Astrocyte (in vitro differentiated cells and primary cell): Measurements from ENCODE around the gene HNF1B. TPM values are rescaled to one million over a fixed set of nuclear protein-coding genes. Genes with fewer than 3 reads are reported as not detected.

Source experiments
- DNase-seq: peaks from one replicate; pipeline ENCODE4 v3.0.0-alpha.2; 2010; ENCODE audit warnings: low read depth
- FAIRE-seq: peaks from 2 replicates; lab custom pipeline; 2011; peaks lifted over from hg19 to GRCh38; lab: Jason Lieb, UNC
- H2AFZ ChIP-seq: 2 replicates; pipeline ENCODE4 v1.6.0; 2012; ENCODE audit warnings: low read depth, low read length, inconsistent platforms
- H3K27ac ChIP-seq: 2 replicates; pipeline ENCODE4 v1.5.1; 2011; ENCODE audit warnings: low read depth, low read length, inconsistent platforms
- H3K27me3 ChIP-seq: 2 replicates; pipeline ENCODE4 v1.6.0; 2011; ENCODE audit warnings: low read length, inconsistent platforms; ENCODE audit not compliant: insufficient read depth
- H3K36me3 ChIP-seq: 2 replicates; pipeline ENCODE4 v1.5.1; 2011; ENCODE audit warnings: low read length, inconsistent platforms; ENCODE audit not compliant: insufficient read depth
- H3K4me1 ChIP-seq: 2 replicates; pipeline ENCODE4 v1.5.1; 2011; ENCODE audit warnings: low read length, inconsistent platforms; ENCODE audit not compliant: insufficient read depth
- H3K4me2 ChIP-seq: 2 replicates; pipeline ENCODE4 v1.6.0; 2012; ENCODE audit warnings: low read length, inconsistent platforms
- H3K4me3 ChIP-seq: 2 replicates; pipeline ENCODE4 v1.5.1; 2011; ENCODE audit warnings: low read depth, mild to moderate bottlenecking, low read length, inconsistent platforms; ENCODE audit not compliant: insufficient read depth
- H3K79me2 ChIP-seq: 2 replicates; pipeline ENCODE4 v1.6.0; 2012; ENCODE audit warnings: mild to moderate bottlenecking, low read length, inconsistent platforms; ENCODE audit not compliant: insufficient read depth
- H3K9ac ChIP-seq: 2 replicates; pipeline ENCODE4 v1.6.0; 2012; ENCODE audit warnings: mild to moderate bottlenecking, low read length, inconsistent platforms
- H3K9me3 ChIP-seq: 2 replicates; pipeline ENCODE4 v1.5.1; 2012; ENCODE audit warnings: low read depth, mild to moderate bottlenecking, low read length, inconsistent platforms; ENCODE audit not compliant: insufficient read depth
- H4K20me1 ChIP-seq: 2 replicates; pipeline ENCODE4 v1.6.0; 2012; ENCODE audit warnings: low read length, inconsistent platforms; ENCODE audit not compliant: insufficient read depth
- H3K27ac Mint-ChIP-seq: one replicate; pipeline ENCODE4 v1.8.0; 2021; ENCODE audit warnings: mild to moderate bottlenecking, mixed read lengths; ENCODE audit not compliant: unreplicated experiment
- H3K27me3 Mint-ChIP-seq: one replicate; pipeline ENCODE4 v1.8.0; 2021; ENCODE audit warnings: low read depth, mixed read lengths; ENCODE audit not compliant: unreplicated experiment
- H3K36me3 Mint-ChIP-seq: one replicate; pipeline ENCODE4 v1.8.0; 2021; ENCODE audit warnings: low read depth, mixed read lengths; ENCODE audit not compliant: unreplicated experiment
- H3K4me1 Mint-ChIP-seq: one replicate; pipeline ENCODE4 v1.8.0; 2021; ENCODE audit warnings: low read depth, mixed read lengths; ENCODE audit not compliant: unreplicated experiment
- H3K4me3 Mint-ChIP-seq: one replicate; pipeline ENCODE4 v1.8.0; 2021; ENCODE audit warnings: mild to moderate bottlenecking, moderate library complexity, mixed read lengths; ENCODE audit not compliant: unreplicated experiment
- H3K9me3 Mint-ChIP-seq: one replicate; pipeline ENCODE4 v1.8.0; 2021; ENCODE audit warnings: mild to moderate bottlenecking, mixed read lengths; ENCODE audit not compliant: unreplicated experiment
- EZH2 ChIP-seq: IDR thresholded peaks from 2 replicates; pipeline ENCODE4 v1.6.1; 2012; ENCODE audit warnings: mild to moderate bottlenecking, low read length, inconsistent platforms; ENCODE audit not compliant: insufficient read depth
- total RNA-seq: library from RNA; stranded (reverse); gene quantifications from 2 replicates; pipeline ENCODE4 v1.2.1, GENCODE V29; 2021
- TF ChIP-seq, protein P1 (sequence below): IDR thresholded peaks from 2 replicates; pipeline ENCODE4 v1.5.1; 2011; ENCODE audit warnings: low read depth, mild to moderate bottlenecking, inconsistent platforms, low read length, moderate library complexity; ENCODE audit not compliant: insufficient read depth

Gene HNF1B
- total RNA-seq, 1 donor from 2014 or later: 15.6 TPM

DNA sequence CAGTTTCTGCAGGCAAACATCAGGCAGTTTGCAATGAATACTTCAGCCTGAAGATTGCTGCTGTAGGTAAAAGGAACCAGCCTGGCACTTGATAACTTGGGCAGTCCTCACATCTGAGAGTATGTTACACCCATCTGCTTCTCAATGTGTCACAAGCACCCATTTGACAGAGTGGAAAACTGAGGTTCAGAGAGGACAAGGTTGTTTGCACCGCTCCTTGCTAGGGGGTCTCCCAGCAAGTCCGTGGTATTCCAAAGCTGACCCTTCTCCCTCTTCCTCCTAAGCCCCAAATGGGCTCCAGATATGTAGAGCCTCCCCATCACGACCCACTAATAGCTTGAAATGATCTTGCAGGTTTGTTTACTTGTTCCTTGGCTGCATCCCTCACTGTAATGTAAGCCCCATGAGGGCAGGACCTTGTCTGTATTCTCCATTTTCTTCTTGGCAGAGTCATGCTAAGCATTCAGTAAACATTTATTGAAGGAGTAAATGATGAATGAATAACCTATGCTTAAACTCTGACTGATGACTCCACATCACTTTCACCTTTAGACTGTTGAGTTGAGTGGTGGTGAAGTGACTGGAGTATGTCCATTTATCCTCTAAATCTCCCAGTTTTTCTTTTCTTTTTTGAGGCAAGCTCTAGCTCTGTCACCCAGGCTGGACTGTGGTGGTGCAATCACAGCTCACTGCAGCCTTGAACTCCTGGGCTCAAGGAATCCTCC lies 26.4 kb downstream of the HNF1B start:
- Mint-ChIP-seq H3K9me3 (peaks cover 3% of the 10 kb centered on the region), H3K36me3 (peaks cover 13% of the 10 kb centered on the region), H3K4me1 (peaks cover 25% of the 10 kb centered on the region), H3K27ac (peak overlapping the region; percentile 98), H3K27me3 (no peaks in the 10 kb centered on the region), H3K4me3 (no peak overlapping the region)
- no peaks in the 10 kb centered on the region for H3K9me3 ChIP-seq
- H3K27ac ChIP-seq: peak overlapping the region; percentile 87
- H3K4me3 ChIP-seq: no peak overlapping the region
- FAIRE-seq (no peak), DNase-seq (no peak)
- H3K79me2 ChIP-seq: no peaks in the 10 kb centered on the region
- no peaks in the 10 kb centered on the region for H3K36me3 ChIP-seq
- no peaks in the 10 kb centered on the region for H4K20me1 ChIP-seq
- H2AFZ ChIP-seq: no peak overlapping the region
- no peak overlapping the region for H3K4me2 ChIP-seq
- peak overlapping the region; percentile 70 for H3K9ac ChIP-seq
- TF ChIP-seq, protein P1, sequence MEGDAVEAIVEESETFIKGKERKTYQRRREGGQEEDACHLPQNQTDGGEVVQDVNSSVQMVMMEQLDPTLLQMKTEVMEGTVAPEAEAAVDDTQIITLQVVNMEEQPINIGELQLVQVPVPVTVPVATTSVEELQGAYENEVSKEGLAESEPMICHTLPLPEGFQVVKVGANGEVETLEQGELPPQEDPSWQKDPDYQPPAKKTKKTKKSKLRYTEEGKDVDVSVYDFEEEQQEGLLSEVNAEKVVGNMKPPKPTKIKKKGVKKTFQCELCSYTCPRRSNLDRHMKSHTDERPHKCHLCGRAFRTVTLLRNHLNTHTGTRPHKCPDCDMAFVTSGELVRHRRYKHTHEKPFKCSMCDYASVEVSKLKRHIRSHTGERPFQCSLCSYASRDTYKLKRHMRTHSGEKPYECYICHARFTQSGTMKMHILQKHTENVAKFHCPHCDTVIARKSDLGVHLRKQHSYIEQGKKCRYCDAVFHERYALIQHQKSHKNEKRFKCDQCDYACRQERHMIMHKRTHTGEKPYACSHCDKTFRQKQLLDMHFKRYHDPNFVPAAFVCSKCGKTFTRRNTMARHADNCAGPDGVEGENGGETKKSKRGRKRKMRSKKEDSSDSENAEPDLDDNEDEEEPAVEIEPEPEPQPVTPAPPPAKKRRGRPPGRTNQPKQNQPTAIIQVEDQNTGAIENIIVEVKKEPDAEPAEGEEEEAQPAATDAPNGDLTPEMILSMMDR: no peak
- no peak for TF ChIP-seq EZH2
- H3K27me3 ChIP-seq: no peaks in the 10 kb centered on the region
- peaks cover 20% of the 10 kb centered on the region for H3K4me1 ChIP-seq

DNA sequence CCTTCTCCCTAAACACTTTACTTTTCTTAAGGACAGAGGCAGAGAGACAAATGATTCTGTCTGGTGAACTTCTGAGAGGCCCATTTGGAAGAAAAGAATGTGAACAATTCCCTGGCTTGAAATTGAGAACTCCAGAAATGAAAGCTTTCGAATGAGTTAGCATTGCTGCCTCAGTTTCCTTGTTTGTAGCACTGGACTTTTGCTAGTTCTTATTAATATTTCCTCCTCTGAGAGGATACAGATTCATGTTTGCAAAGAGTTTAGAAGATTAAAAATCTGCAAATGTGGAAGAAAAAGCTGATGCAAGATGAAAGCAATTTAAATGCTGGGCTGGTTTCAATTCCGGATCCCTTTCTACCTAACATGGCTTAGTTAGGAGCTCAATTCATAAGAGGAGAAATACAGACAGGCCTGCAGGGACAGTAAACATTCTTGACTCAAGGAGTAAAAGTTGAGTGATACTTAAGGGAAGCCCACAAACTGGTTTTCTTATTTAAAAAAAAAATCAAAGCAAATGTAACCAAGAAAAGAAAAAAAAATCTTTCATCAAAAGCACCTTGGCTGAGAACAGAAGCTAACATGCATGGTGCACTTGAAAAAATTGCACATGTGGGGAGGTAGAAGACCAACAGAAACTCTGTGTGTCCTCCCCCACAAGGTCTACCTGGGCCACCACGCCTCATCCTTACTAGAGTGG lies 27.1 kb downstream of the HNF1B start:
- peak overlapping the region; percentile 58 for H3K4me3 Mint-ChIP-seq
- H3K36me3 Mint-ChIP-seq: peaks cover 13% of the 10 kb centered on the region
- peaks cover 4% of the 10 kb centered on the region for H3K27me3 Mint-ChIP-seq
- Histone ChIP-seq H3K9ac (peak overlapping the region; percentile 70), H2AFZ (no peak overlapping the region), H4K20me1 (no peaks in the 10 kb centered on the region), H3K4me2 (peak overlapping the region; percentile 79), H3K27me3 (no peaks in the 10 kb centered on the region), H3K79me2 (no peaks in the 10 kb centered on the region), H3K4me1 (peaks cover 20% of the 10 kb centered on the region), H3K27ac (peak overlapping the region; percentile 87), H3K36me3 (no peaks in the 10 kb centered on the region), H3K9me3 (no peaks in the 10 kb centered on the region), H3K4me3 (peak overlapping the region; percentile 14)
- peaks cover 25% of the 10 kb centered on the region for H3K4me1 Mint-ChIP-seq
- no peak for DNase-seq
- peaks cover 3% of the 10 kb centered on the region for H3K9me3 Mint-ChIP-seq
- TF ChIP-seq EZH2: no peak
- TF ChIP-seq, protein P1: no peak
- peak overlapping the region; percentile 98 for H3K27ac Mint-ChIP-seq
- no peak for FAIRE-seq
